IMR-90 (cell line): ENCODE results near the gene CDK15. TPM values are rescaled to one million over a fixed set of nuclear protein-coding genes. Genes with fewer than 3 reads are reported as not detected.

Experiments
- ATAC-seq: fragments of 200-7000 bp; cut with Tn5 transposase; 2 replicates; pipeline ENCODE4 v1.9.1; 2020; ENCODE audit warnings: low read depth, mild to moderate bottlenecking, moderate library complexity
- BruUV-seq: library from RNA; stranded (reverse); fragments of 400-500 nt; replicated peaks from 2 replicates; lab custom pipeline; 2021; lab: Mats Ljungman, UMichigan
- CTCF ChIA-PET: fragments of 300-600 bp; formaldehyde crosslinking; extraction: SDS; loops from one replicate; lab custom pipeline; 2021; ENCODE audit warnings: antibody characterized with exemption; lab: Yijun Ruan, JAX
- POLR2A ChIA-PET: fragments of 300-600 bp; sonication (Branson Sonifier 250); formaldehyde crosslinking; loops from one replicate; lab custom pipeline; 2022; ENCODE audit warnings: antibody characterized with exemption; ENCODE audit not compliant: unreplicated experiment; lab: Charles Lee
- DNase-seq: peaks from one replicate; pipeline ENCODE4 v3.0.0; 2013
- H2AFZ ChIP-seq: replicated peaks from 2 replicates; pipeline ENCODE3; 2013; ENCODE audit warnings: low read length, mild to moderate bottlenecking; ENCODE audit not compliant: poor library complexity
- H2AK5ac ChIP-seq: 2 replicates; pipeline ENCODE4 v1.6.1; 2013; ENCODE audit warnings: low read depth, low read length, inconsistent platforms
- H2AK9ac ChIP-seq: replicated peaks from 2 replicates; pipeline ENCODE3; 2013; ENCODE audit warnings: mild to moderate bottlenecking, low read depth, low read length, moderate library complexity; ENCODE audit not compliant: poor library complexity
- H2BK120ac ChIP-seq: 2 replicates; pipeline ENCODE4 v1.6.1; 2013; ENCODE audit warnings: low read depth, low read length, inconsistent platforms
- H2BK15ac ChIP-seq: 3 replicates; pipeline ENCODE4 v1.6.1; 2013; ENCODE audit warnings: low read depth, low read length, inconsistent platforms
- H2BK20ac ChIP-seq: 2 replicates; pipeline ENCODE4 v1.6.1; 2013; ENCODE audit warnings: low read depth, mild to moderate bottlenecking, inconsistent platforms, low read length, moderate library complexity
- H2BK5ac ChIP-seq: 2 replicates; pipeline ENCODE4 v1.6.1; 2013; ENCODE audit warnings: mild to moderate bottlenecking, low read depth, low read length, inconsistent platforms; ENCODE audit not compliant: poor library complexity, severe bottlenecking
- H3K14ac ChIP-seq: replicated peaks from 2 replicates; pipeline ENCODE4 v1.6.1; 2013; ENCODE audit warnings: low read depth, low read length, inconsistent platforms
- H3K18ac ChIP-seq: 2 replicates; pipeline ENCODE4 v1.6.1; 2013; ENCODE audit warnings: low read depth, low read length, control low read depth
- H3K23ac ChIP-seq: 2 replicates; pipeline ENCODE4 v1.6.1; 2013; ENCODE audit warnings: low read depth, low read length, inconsistent platforms
- H3K27ac ChIP-seq: 2 replicates; pipeline ENCODE4 v1.5.1; 2013; ENCODE audit warnings: mild to moderate bottlenecking, control low read depth, low read length; ENCODE audit not compliant: insufficient read depth
- H3K27me3 ChIP-seq: 2 replicates; pipeline ENCODE4 v1.6.1; 2013; ENCODE audit warnings: low read length; ENCODE audit not compliant: control insufficient read depth, insufficient read depth
- H3K36me3 ChIP-seq: 2 replicates; pipeline ENCODE4 v1.6.1; 2013; ENCODE audit warnings: low read length, mixed read lengths; ENCODE audit not compliant: control insufficient read depth, insufficient read depth
- H3K4ac ChIP-seq: 2 replicates; pipeline ENCODE4 v1.6.1; 2013; ENCODE audit warnings: low read depth, low read length, inconsistent platforms
- H3K4me1 ChIP-seq: 2 replicates; pipeline ENCODE4 v1.6.1; 2013; ENCODE audit warnings: low read length, mixed read lengths; ENCODE audit not compliant: control insufficient read depth, insufficient read depth
- H3K4me2 ChIP-seq: 2 replicates; pipeline ENCODE4 v1.6.1; 2013; ENCODE audit warnings: low read depth, mild to moderate bottlenecking, control low read depth, low read length, moderate library complexity
- H3K4me3 ChIP-seq: 2 replicates; pipeline ENCODE4 v1.5.1; 2013; ENCODE audit warnings: low read depth, mild to moderate bottlenecking, control low read depth, low read length, moderate library complexity; ENCODE audit not compliant: insufficient read depth
- H3K56ac ChIP-seq: 2 replicates; pipeline ENCODE4 v1.6.1; 2013; ENCODE audit warnings: low read length, inconsistent platforms; ENCODE audit not compliant: insufficient read depth; ENCODE audit errors: extremely low read depth
- H3K79me1 ChIP-seq, 2 experiments: 2 replicates each; pipeline ENCODE4 v1.6.1; 2013; ENCODE audit warnings: low read length in 2 of 2, inconsistent platforms in 1 of 2, low read depth in 1 of 2
- H3K9ac ChIP-seq: 2 replicates; pipeline ENCODE4 v1.6.1; 2013; ENCODE audit warnings: low read depth, low read length, control low read depth
- H3K9me1 ChIP-seq: 2 replicates; pipeline ENCODE4 v1.6.1; 2013; ENCODE audit warnings: low read length, inconsistent platforms; ENCODE audit not compliant: insufficient read depth
- H3K9me3 ChIP-seq: 2 replicates; pipeline ENCODE4 v1.6.1; 2013; ENCODE audit warnings: low read length; ENCODE audit not compliant: control insufficient read depth, insufficient read depth
- H4K20me1 ChIP-seq: 2 replicates; pipeline ENCODE4 v1.6.1; 2013; ENCODE audit warnings: low read length, inconsistent platforms; ENCODE audit not compliant: insufficient read depth
- H4K5ac ChIP-seq: 2 replicates; pipeline ENCODE4 v1.6.1; 2013; ENCODE audit warnings: mild to moderate bottlenecking, low read depth, low read length, control low read depth
- H4K8ac ChIP-seq, 2 experiments: 2 replicates each; pipeline ENCODE4 v1.6.1; 2013; ENCODE audit warnings: low read depth in 2 of 2, low read length in 2 of 2, control low read depth in 1 of 2, inconsistent platforms in 1 of 2
- H4K91ac ChIP-seq: 2 replicates; pipeline ENCODE4 v1.6.1; 2013; ENCODE audit warnings: low read depth, low read length, inconsistent platforms; ENCODE audit not compliant: insufficient read depth
- BHLHE40 ChIP-seq: fragments of 150-350 bp; IDR thresholded peaks from 2 replicates; pipeline ENCODE4 v1.6.1; 2016; ENCODE audit warnings: mild to moderate bottlenecking, low read depth, low read length
- CEBPB ChIP-seq: IDR thresholded peaks from 2 replicates; pipeline ENCODE4 v1.6.1; 2012; ENCODE audit warnings: low read depth, low read length, improper control_type of control experiment
- CHD1 ChIP-seq: IDR thresholded peaks from 2 replicates; pipeline ENCODE4 v1.6.1; 2012; ENCODE audit warnings: low read depth, low read length, improper control_type of control experiment
- CTCF ChIP-seq: conservative IDR thresholded peaks from 2 replicates; pipeline ENCODE4 v1.5.1; 2012; ENCODE audit warnings: mild to moderate bottlenecking, low read depth, low read length, improper control_type of control experiment
- ELK1 ChIP-seq: fragments of 150-350 bp; IDR thresholded peaks from 2 replicates; pipeline ENCODE4 v1.6.1; 2016; ENCODE audit warnings: low read depth, mild to moderate bottlenecking, low read length, moderate library complexity, borderline replicate concordance
- FOS ChIP-seq: fragments of 150-350 bp; IDR thresholded peaks from 2 replicates; pipeline ENCODE4 v1.6.1; 2016; ENCODE audit warnings: low read depth, low read length
- MAFK ChIP-seq: IDR thresholded peaks from 2 replicates; pipeline ENCODE4 v1.6.1; 2012; ENCODE audit warnings: low read depth, low read length, improper control_type of control experiment
- MAZ ChIP-seq: IDR thresholded peaks from 2 replicates; pipeline ENCODE4 v1.6.1; 2012; ENCODE audit warnings: low read depth, mild to moderate bottlenecking, low read length, improper control_type of control experiment, moderate library complexity, borderline replicate concordance
- MXI1 ChIP-seq: IDR thresholded peaks from 2 replicates; pipeline ENCODE4 v1.6.1; 2012; ENCODE audit warnings: low read depth, mild to moderate bottlenecking, low read length, moderate library complexity, borderline replicate concordance
- NFE2L2 ChIP-seq: fragments of 150-350 bp; IDR thresholded peaks from 2 replicates; pipeline ENCODE4 v1.6.1; 2016; ENCODE audit warnings: low read depth, mild to moderate bottlenecking, low read length
- POLR2A ChIP-seq: IDR thresholded peaks from 2 replicates; pipeline ENCODE4 v1.6.1; 2012; ENCODE audit warnings: mild to moderate bottlenecking, low read depth, low read length
- RAD21 ChIP-seq: IDR thresholded peaks from 2 replicates; pipeline ENCODE4 v1.6.1; 2012; ENCODE audit warnings: low read length, improper control_type of control experiment
- RFX5 ChIP-seq: IDR thresholded peaks from 2 replicates; pipeline ENCODE4 v1.8.0; 2012; ENCODE audit warnings: low read depth, mild to moderate bottlenecking, low read length, moderate library complexity
- SMC3 ChIP-seq: fragments of 150-350 bp; IDR thresholded peaks from 2 replicates; pipeline ENCODE4 v1.6.1; 2016; ENCODE audit warnings: low read depth, mild to moderate bottlenecking, antibody characterized with exemption, low read length, moderate library complexity
- WGBS, 2 experiments: methylation state at CpG; one replicate each; pipeline versions ENCODE4 v1.1.5 to v1.1.7; 2013; ENCODE audit warnings: missing lambda C conversion rate in 2 of 2; ENCODE audit not compliant: insufficient read length in 1 of 2; ENCODE audit errors: extremely low coverage in 2 of 2; 5-methylcytosine and 5-hydroxymethylcytosine counted together
- dilution Hi-C: fragments of 300-500 bp; cut with HindIII; formaldehyde crosslinking; loops from one replicate; pipeline ENCODE4 v1.14.3; 2018; ENCODE audit warnings: low sequenced_read_pairs; ENCODE audit not compliant: unreplicated experiment
- in situ Hi-C: fragments of 300-500 bp; cut with MboI; formaldehyde crosslinking; loops from 3 replicates; pipeline ENCODE4 v1.14.3; 2019; ENCODE audit warnings: low sequenced_read_pairs, inconsistent platforms, mixed read lengths
- intact Hi-C: fragments of 100-400 bp; cut with micrococcal nuclease; formaldehyde crosslinking; loops from 2 replicates; pipeline ENCODE4 v1.10.0; 2022
- polyA plus RNA-seq, 3 experiments: library from polyadenylated mRNA; depleted of rRNA; stranded (reverse); fragments of >200 nt; gene quantifications; 2 replicates each; pipeline ENCODE4 v1.2.3, GENCODE V29; 2012; ENCODE audit warnings: low replicate concordance in 1 of 3
- total RNA-seq: library from RNA; depleted of rRNA; stranded (reverse); fragments of >200 nt; gene quantifications from 2 replicates; pipeline ENCODE4 v1.2.3, GENCODE V29; 2012
- TF ChIP-seq, protein P1 (sequence below): fragments of 150-350 bp; IDR thresholded peaks from 2 replicates; pipeline ENCODE4 v1.6.1; 2017; ENCODE audit warnings: mild to moderate bottlenecking, antibody characterized with exemption, low read length, low read depth

CDK15 gene
- total and polyA plus RNA-seq, 2 of the 4 experiments (the other 2 are of a cell fraction), result 16.1 to 33.0 TPM

DNA sequence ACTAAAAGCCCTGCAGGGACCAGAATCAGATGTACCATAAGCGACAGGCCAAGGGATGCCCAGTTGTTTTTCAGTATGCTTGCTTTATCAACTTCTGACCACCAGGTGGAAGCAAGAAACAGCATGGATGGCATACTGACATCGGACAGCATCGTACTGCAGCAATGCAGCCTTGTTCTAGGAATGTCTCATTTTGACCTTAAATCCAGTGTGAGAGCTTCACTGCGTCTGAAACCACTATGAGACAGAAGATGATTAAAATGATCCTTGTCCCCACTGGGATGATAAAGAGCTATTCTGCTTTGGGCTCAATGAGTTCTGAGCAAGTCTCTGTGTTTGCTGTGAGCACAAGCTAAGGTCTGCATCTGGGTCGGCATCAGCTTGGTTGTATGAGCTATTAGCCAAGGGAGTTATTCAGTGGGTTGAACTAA, 54.3 kb downstream of the CDK15 start:
- Histone ChIP-seq H3K14ac (peak overlapping the region; percentile 20; the same call in 1 of the 2 replicates), H3K4me3 (no peak overlapping the region), H4K5ac (peak overlapping the region; percentile 29; the same call in 1 of the 2 replicates), H3K23ac (peak overlapping the region; percentile 38; the same call in 1 of the 2 replicates), H3K4me2 (peak overlapping the region; percentile 25), H4K20me1 (no peaks in the 10 kb centered on the region), H2BK15ac (peak overlapping the region; percentile 10; the same call in 2 of the 3 replicates), H2BK5ac (peak overlapping the region; percentile 91), H2AK5ac (peak overlapping the region; percentile 72), H3K36me3 (no peaks in the 10 kb centered on the region), H2BK20ac (peak overlapping the region; percentile 79), H2AFZ (peak overlapping the region; percentile 2), H3K4ac (peak overlapping the region; percentile 42), H3K9me1 (peaks cover 11% of the 10 kb centered on the region), H3K27ac (peak overlapping the region; percentile 68; the same call in 1 of the 2 replicates), H3K18ac (peak overlapping the region; percentile 53), H4K91ac (peak overlapping the region; percentile 71), H3K27me3 (no peaks in the 10 kb centered on the region), H3K4me1 (peaks cover 26% of the 10 kb centered on the region), H3K9me3 (no peaks in the 10 kb centered on the region), H2AK9ac (no peak overlapping the region), H3K56ac (peak overlapping the region; percentile 78; the same call in 1 of the 2 replicates), H3K79me1 (peaks cover 16 to 44% of the 10 kb centered on the region in 2 experiments), H4K8ac (peak overlapping the region in 1 of 2 experiments; percentile 52; a peak in 2 of 4 replicates), H3K9ac (peak overlapping the region; percentile 40), H2BK120ac (peak overlapping the region; percentile 53)
- intact Hi-C loops, result loop anchor here (1.0 to 5.0 kb wide), 5 partner anchors 48 to 407 kb away; partner anchors contain the start of gene NOP58
- 6% methylated on average over 2 of the region's 5 CpGs; no CpG with 5 or more reads in 1 of the 2 experiments for WGBS, 2 experiments
- ATAC-seq, result peak; percentile 83
- dilution Hi-C loops, result no loop called here
- no TSS peak for BruUV-seq
- DNase-seq, result peak; percentile 93
- in situ Hi-C loops, result no loop called here
- POLR2A ChIA-PET, result interaction anchor here (0.7 kb wide), 1 partner anchor 173 kb away, joined by 4 read pairs; the partner anchor contains the start of gene FZD7
- CTCF ChIA-PET, result interaction anchor here (0.8 to 2.5 kb wide), 13 partner anchors 12 to 317 kb away, joined by 3 to 11 read pairs (median 4); partner anchors contain the start of gene CDK15
- TF ChIP-seq CHD1, result no peak
- no peak for TF ChIP-seq BHLHE40
- no peak for TF ChIP-seq MAZ
- TF ChIP-seq, protein P1, sequence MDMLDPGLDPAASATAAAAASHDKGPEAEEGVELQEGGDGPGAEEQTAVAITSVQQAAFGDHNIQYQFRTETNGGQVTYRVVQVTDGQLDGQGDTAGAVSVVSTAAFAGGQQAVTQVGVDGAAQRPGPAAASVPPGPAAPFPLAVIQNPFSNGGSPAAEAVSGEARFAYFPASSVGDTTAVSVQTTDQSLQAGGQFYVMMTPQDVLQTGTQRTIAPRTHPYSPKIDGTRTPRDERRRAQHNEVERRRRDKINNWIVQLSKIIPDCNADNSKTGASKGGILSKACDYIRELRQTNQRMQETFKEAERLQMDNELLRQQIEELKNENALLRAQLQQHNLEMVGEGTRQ, result no peak
- TF ChIP-seq RFX5, result no peak
- no peak for TF ChIP-seq NFE2L2
- peak; percentile 98 for TF ChIP-seq RAD21
- TF ChIP-seq FOS, result no peak
- peak; percentile 52 for TF ChIP-seq MXI1
- TF ChIP-seq ELK1, result no peak
- no peak for TF ChIP-seq CEBPB
- TF ChIP-seq MAFK, result no peak
- TF ChIP-seq CTCF, result peak; percentile 80
- TF ChIP-seq SMC3, result peak; percentile 97
- TF ChIP-seq POLR2A, result 0 out of 2 replicates have a peak, but pooled peaks have one; percentile 43
